Measurements from ENCODE around the gene POLR2L.

The POLR2L gene

GRCh38 chr11:838441-839279 is 3.7 kb downstream of the POLR2L start:
- no peak for DNase-seq (ENCODE audit: low read depth in 3 of 3)

GRCh38 chr11:837990-838307 is 4.4 kb downstream of the POLR2L start:
- no peak for DNase-seq (ENCODE audit: low read depth in 3 of 3)

GRCh38 chr11:837189-837989 is 4.9 kb downstream of the POLR2L start:
- no peak for DNase-seq (ENCODE audit: low read depth in 3 of 3)

GRCh38 chr11:836700-837099 is 5.6 kb downstream of the POLR2L start:
- DNase-seq (ENCODE audit: low read depth in 3 of 3) = no peak

DNA sequence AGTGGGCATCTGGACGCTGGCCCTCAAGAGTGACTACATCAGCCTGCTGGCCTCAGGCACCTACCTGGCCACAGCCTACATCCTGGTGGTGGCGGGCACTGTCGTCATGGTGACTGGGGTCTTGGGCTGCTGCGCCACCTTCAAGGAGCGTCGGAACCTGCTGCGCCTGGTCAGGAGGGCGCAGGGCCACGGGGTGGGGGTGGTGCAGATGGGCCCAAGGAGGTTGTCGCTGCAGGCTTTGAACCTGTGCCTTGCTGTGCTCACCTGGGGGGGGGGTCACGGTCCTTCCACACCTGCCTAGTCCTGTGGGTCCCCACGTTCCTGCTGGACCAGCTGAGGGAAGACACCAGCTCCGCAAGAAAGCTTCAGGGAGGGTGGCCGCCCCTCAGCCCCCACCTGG is 6.1 kb downstream of the POLR2L start:
- DNase-seq (ENCODE audit: low read depth in 3 of 3) = no peak

DNA sequence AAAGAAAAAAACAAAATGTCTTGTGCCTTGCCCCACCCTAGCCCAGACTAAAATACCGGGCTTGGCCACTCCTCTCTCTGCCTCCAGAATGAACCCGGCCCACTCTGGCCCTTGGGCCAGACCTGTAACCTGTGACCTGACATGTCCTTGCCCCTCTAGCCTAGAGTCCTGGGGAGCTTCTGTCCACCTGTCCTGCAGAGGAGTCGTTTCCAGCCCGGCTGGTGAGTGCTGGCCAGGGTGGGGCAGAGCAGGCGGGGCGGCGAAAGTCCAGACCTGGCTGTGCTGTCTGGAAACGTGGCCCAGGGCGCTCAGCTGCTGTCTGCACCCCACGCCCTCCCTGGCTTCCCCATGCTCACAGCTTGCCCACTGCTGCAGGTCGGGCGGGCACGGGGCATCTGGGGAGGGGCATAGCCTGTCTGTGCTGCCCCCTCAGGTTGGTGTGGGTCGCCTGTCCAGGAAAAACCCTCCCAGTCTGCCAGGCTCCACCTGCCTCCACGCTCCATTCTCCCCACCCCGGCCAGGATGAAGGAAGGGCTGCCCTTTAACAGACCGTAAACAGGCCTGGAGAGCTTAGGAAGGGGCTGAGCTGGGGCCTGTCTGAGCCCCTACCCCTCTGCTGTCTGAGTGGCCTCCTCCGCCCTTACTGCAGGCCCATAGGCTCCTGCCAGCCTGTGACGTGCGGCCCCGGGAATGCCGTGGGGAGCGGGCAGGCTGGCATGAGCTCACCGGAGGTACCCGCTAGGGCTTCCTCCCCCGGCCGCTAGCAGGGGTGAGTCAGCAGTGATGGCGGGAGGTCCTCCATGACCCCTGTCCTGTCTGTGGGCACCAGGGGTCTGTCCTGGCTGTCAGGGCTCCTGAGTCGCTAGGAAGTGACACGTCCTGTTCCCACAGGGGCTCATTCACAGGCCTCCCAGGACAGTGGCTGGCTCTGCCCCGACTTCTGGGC is 7.7 kb downstream of the POLR2L start:
- DNase-seq (ENCODE audit: low read depth in 3 of 3) = no peak

- no peak for DNase-seq (ENCODE audit: low read depth in 3 of 3)
These were observed 8.4 kb downstream of the POLR2L start for GRCh38 chr11:833849-834311.

DNA sequence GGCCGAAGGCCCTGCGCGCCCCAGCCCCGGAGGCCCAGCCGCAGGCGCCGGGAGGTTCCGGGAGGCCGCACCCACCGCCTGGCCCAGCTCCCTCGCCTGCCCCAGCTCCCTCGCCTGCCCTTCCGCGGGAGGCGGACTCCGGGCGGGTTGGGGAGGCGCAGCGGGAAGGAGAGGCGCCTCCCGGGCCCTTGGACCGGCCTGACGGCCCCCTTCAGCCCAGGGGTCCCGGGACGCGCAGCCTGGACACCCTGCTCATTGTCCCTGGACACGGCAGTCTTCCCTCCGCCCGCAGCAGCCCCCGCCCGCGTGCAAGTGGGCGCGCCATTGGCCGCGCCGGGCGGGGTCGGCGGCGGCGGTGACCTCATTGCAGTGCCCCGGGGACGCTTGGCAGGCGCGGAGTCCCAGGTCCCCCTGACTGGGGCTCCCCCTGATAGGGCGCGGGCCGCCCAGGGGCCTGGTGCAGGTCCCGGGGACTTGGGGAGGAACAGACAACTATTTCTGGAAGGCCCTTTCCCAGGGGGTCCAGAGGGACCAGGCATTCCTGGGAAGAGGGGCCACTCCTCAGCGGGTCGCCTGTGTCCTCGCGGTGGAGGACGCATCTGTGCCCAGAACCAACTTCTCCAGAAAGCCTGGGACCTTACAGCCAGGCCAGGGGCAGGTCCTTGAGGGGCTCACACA is 9.1 kb downstream of the POLR2L start:
- no peak for DNase-seq (ENCODE audit: low read depth in 3 of 3)

GRCh38 chr11:832529-833113 is 9.7 kb downstream of the POLR2L start, which contains the start of gene CD151:
TSS of gene CD151 (plus strand) at chr11:832952. CDS start at chr11:836070, 3,118 bp downstream.
- DNase-seq (ENCODE audit: low read depth in 3 of 3) = peak in 2 of 3 experiments; percentile 35 to 42

DNA sequence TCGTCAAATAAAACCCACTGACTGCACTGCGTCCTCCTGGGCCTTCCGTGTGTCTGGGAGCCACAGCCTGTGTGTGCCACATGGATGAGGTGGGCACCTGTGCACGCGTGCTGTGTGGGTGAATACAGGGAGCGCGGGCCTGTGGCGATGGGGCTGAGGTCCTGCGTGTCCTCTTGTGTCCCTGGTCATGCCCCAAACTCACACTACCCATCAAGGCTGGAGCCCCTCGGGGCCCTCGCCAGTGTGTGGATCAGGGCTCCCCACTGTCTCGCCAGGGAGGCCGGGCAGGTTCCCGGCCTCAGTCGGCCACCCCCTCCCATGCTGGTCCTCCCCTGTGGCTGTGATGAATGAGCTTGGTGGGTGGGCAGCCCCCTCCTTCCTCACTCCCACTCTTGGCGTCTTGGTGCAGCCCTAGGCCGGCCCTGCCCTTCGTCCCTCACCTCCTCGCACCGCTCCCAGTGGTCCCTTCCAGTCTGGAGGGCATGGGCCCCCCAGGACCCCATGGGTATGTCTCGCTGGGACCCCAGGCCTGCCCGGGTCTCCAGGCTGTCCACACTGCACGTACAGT is 10.3 kb downstream of the POLR2L start:
- DNase-seq (ENCODE audit: low read depth in 3 of 3) = no peak

- DNase-seq (ENCODE audit: low read depth in 3 of 3) = no peak
These were observed 11.0 kb downstream of the POLR2L start for GRCh38 chr11:831118-831864.

GRCh38 chr11:830295-831117 is 11.8 kb downstream of the POLR2L start:
- DNase-seq (ENCODE audit: low read depth in 3 of 3) = no peak

DNA sequence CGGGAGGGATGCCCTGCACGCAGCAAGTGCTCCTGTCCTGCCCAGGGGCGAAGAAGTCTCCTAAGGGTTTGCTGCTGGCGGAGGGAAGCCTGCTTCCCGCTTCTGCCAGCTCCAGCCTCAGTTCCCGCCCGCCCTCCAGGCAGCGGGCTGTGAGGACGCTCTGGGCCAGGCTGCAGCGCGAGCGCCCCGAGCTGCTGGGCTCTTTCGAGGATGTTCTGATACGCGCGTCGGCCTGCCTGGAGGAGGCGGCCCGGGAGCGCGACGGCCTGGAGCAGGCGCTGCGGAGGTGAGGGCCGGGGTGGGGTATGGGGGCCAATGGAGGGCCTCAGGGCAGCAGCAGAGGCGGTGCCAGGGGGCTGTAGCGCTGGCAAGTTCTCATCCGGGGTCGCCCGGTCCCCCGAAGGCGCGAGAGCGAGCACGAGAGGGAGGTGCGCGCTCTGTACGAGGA is 12.5 kb downstream of the POLR2L start:
- no peak for DNase-seq (ENCODE audit: low read depth in 3 of 3)

- no peak for DNase-seq (ENCODE audit: low read depth in 3 of 3)
These were observed 13.0 kb downstream of the POLR2L start for GRCh38 chr11:829176-829846.

DNA sequence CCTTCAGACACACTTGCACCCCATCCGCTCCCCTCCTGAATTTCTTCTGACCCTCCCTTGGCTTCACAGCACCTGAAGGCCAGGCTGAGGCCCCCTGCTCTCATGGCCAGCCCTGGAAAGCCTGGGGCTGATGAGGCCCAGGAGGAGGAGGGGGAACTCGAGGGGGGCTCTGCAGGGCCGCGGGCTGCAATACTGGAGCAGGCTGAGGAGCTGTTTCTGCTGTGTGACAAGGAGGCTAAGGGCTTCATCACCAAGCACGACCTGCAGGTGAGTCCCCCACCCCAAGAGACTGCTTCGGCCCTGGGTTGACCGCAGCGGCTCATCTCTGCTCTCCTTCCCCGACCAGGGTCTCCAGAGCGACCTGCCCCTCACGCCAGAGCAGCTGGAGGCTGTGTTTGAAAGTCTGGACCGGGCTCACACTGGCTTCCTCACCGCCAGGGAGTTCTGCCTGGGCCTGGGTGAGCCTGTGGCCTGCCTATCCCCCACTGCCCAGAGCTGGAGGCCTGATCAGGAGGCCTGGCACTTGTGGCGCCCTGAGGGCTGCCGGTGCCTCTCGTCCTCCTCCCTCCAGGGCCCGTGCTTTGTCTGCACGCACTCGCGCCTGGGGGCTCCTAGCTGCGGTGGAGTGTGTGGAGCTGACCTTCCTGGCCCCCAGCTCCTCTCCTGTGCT is 13.7 kb downstream of the POLR2L start:
- no peak for DNase-seq (ENCODE audit: low read depth in 3 of 3)

DNA sequence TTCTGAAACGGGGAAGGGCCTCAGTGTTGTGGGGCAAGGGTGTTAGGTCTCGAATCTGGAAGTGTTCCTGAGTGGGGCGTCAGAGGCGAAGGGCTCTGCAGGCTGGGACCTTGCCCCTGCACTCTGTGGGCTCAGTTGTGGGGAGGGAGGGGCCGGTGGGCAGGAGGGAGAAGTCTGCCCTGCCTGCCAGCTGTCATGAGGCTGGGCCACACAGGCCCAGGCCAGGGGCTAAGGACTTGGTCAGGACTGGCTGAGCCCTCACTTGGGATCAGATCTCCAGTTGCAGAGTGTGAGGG is 14.5 kb downstream of the POLR2L start, which contains the start of gene CRACR2B:
CRACR2B (plus strand) TSS at position 23 of the 296 bp plus-strand sequence. CDS start 689 bp downstream, outside the sequence.
- no peak for DNase-seq (ENCODE audit: low read depth in 3 of 3)

- no peak for DNase-seq (ENCODE audit: low read depth in 3 of 3)
These were observed 15.0 kb downstream of the POLR2L start for GRCh38 chr11:827146-827896.

Measured in stimulated activated CD4-positive, alpha-beta T cell treated with anti-CD3 and anti-CD28 coated beads, TNF-alpha, amount 100 ng/mL, for 4 hours (primary cell).